Measurements from ENCODE around the gene AMN. TPM values are rescaled to one million over a fixed set of nuclear protein-coding genes. Genes with fewer than 3 reads are reported as not detected.

AMN gene
- polyA plus RNA-seq, 1 donor from 2014 or later: 0.15 TPM

- H3K9me3 ChIP-seq (ENCODE audit: low read length): no peaks in the 10 kb centered on the region
- peaks cover 5% of the 10 kb centered on the region for H3K36me3 ChIP-seq (ENCODE audit: insufficient read depth, low read length)
- no peak overlapping the region for H3K4me2 ChIP-seq (ENCODE audit: low read length)
- no peak overlapping the region for H3K4me3 ChIP-seq (ENCODE audit: low read length)
- no peaks in the 10 kb centered on the region for H3F3A ChIP-seq (ENCODE audit: insufficient read depth, low read length, poor library complexity, severe bottlenecking)
- no peaks in the 10 kb centered on the region for H3K27me3 ChIP-seq (ENCODE audit: insufficient read depth, low read depth, low read length)
- H3K9ac ChIP-seq (ENCODE audit: low read length): no peak overlapping the region
- TF ChIP-seq REST (IDR thresholded peaks at IDR 0.05; ENCODE audit: borderline replicate concordance) (no peak), MXI1 (conservative IDR thresholded peaks at IDR 0.05; ENCODE audit: poor library complexity, severe bottlenecking) (no peak), POLR2AphosphoS5 (IDR thresholded peaks at IDR 0.05) (no peak), RAD21 (conservative IDR thresholded peaks at IDR 0.05) (no peak), TAF1 (IDR thresholded peaks at IDR 0.05; ENCODE audit: low read depth) (no peak), EP300 (conservative IDR thresholded peaks at IDR 0.05; ENCODE audit: poor library complexity, severe bottlenecking) (no peak), SMC3 (conservative IDR thresholded peaks at IDR 0.05; ENCODE audit: poor library complexity) (no peak), CTCF (IDR thresholded peaks at IDR 0.05; ENCODE audit: poor library complexity, severe bottlenecking) (no peak), EZH2 (IDR thresholded peaks at IDR 0.05; ENCODE audit: borderline replicate concordance, insufficient read depth, low read length, poor library complexity, severe bottlenecking) (no peak)
- H3K9me2 ChIP-seq (ENCODE audit: insufficient read depth, low read length): no peaks in the 10 kb centered on the region
- no peaks in the 10 kb centered on the region for H4K20me1 ChIP-seq (ENCODE audit: insufficient read depth)
- H3K27ac ChIP-seq (ENCODE audit: low read length): no peak overlapping the region
- H3K79me2 ChIP-seq (replicated peaks; ENCODE audit: insufficient read depth, low read length): no peaks in the 10 kb centered on the region
- H2AFZ ChIP-seq (ENCODE audit: low read depth, low read length): no peak overlapping the region
Observed at GRCh38 chr14:102951799-102952198, 29.3 kb downstream of the AMN start.

GRCh38 chr14:102952276-102952675, 29.8 kb downstream of the AMN start:
- Histone ChIP-seq H3K9ac (ENCODE audit: low read length) (no peak overlapping the region), H4K20me1 (ENCODE audit: insufficient read depth) (no peaks in the 10 kb centered on the region), H3K4me2 (ENCODE audit: low read length) (no peak overlapping the region), H3K27ac (ENCODE audit: low read length) (no peak overlapping the region), H3K9me2 (ENCODE audit: insufficient read depth, low read length) (no peaks in the 10 kb centered on the region), H3K79me2 (replicated peaks; ENCODE audit: insufficient read depth, low read length) (no peaks in the 10 kb centered on the region), H3K4me3 (ENCODE audit: low read length) (no peak overlapping the region), H3K36me3 (ENCODE audit: insufficient read depth, low read length) (peaks cover 5% of the 10 kb centered on the region), H2AFZ (ENCODE audit: low read depth, low read length) (no peak overlapping the region), H3K9me3 (ENCODE audit: low read length) (no peaks in the 10 kb centered on the region), H3F3A (ENCODE audit: insufficient read depth, low read length, poor library complexity, severe bottlenecking) (no peaks in the 10 kb centered on the region), H3K27me3 (ENCODE audit: insufficient read depth, low read depth, low read length) (no peaks in the 10 kb centered on the region)
- TF ChIP-seq RAD21 (conservative IDR thresholded peaks at IDR 0.05) (no peak), EP300 (conservative IDR thresholded peaks at IDR 0.05; ENCODE audit: poor library complexity, severe bottlenecking) (no peak)

GRCh38 chr14:102953100-102953499, 30.6 kb downstream of the AMN start:
- Histone ChIP-seq H3K27ac (ENCODE audit: low read length) (no peak overlapping the region), H3K36me3 (ENCODE audit: insufficient read depth, low read length) (peaks cover 11% of the 10 kb centered on the region)

More at GRCh38 chr14:102953100-102953499, 30.6 kb downstream of the AMN start:
- H4K20me1 ChIP-seq (ENCODE audit: insufficient read depth): no peaks in the 10 kb centered on the region
- H3K27me3 ChIP-seq (ENCODE audit: insufficient read depth, low read depth, low read length): no peaks in the 10 kb centered on the region
- H3K79me2 ChIP-seq (replicated peaks; ENCODE audit: insufficient read depth, low read length): no peaks in the 10 kb centered on the region
- no peaks in the 10 kb centered on the region for H3F3A ChIP-seq (ENCODE audit: insufficient read depth, low read length, poor library complexity, severe bottlenecking)
- no peaks in the 10 kb centered on the region for H3K9me3 ChIP-seq (ENCODE audit: low read length)
- no peak overlapping the region for H2AFZ ChIP-seq (ENCODE audit: low read depth, low read length)
- no peak overlapping the region for H3K4me2 ChIP-seq (ENCODE audit: low read length)
- no peaks in the 10 kb centered on the region for H3K9me2 ChIP-seq (ENCODE audit: insufficient read depth, low read length)
- no peak for TF ChIP-seq TAF1 (IDR thresholded peaks at IDR 0.05; ENCODE audit: low read depth)
- TF ChIP-seq EZH2 (IDR thresholded peaks at IDR 0.05; ENCODE audit: borderline replicate concordance, insufficient read depth, low read length, poor library complexity, severe bottlenecking): no peak
- TF ChIP-seq MXI1 (conservative IDR thresholded peaks at IDR 0.05; ENCODE audit: poor library complexity, severe bottlenecking): no peak
- H3K4me3 ChIP-seq (ENCODE audit: low read length): no peak overlapping the region
- H3K9ac ChIP-seq (ENCODE audit: low read length): no peak overlapping the region
